Measurements from ENCODE around the gene GCC1. TPM values are rescaled to one million over a fixed set of nuclear protein-coding genes. Genes with fewer than 3 reads are reported as not detected.
"Not testable (repeated sequence)": the region's sequence is repeated elsewhere in the genome, so short reads cannot be mapped to it uniquely, and the experiment has no call there.

GCC1 gene
- polyA plus RNA-seq, 6 donors from 2014 or later, result 9.3 to 25.3 (median 15.9) TPM

DNA sequence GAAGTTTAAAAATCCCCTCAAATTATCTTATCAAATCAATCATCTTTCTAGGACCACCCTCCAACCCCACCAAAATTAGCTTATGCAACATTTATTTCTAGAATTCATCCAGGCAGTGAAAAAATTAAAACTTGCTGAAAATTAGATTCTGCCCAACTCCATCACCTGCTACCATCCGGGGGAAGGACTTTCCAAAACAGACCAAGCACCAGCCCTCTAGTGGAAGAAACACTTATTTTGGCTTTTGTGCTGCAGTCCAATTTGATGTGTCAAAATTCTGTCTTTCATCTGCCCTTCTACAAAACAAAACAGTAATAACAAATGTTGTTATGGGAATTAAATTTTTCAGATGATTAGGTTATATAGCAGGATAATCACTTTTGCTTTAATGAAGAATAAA is 35.1 kb downstream of the GCC1 start:
- ATAC-seq (ENCODE audit: low read depth in 2 of 2) (no peak), DNase-seq (no peak)
- peak overlapping the region in 1 of 6 donors; percentile 10 for H3K27ac Mint-ChIP-seq
- H3K36me3 Mint-ChIP-seq, result peaks cover 4 to 10% of the 10 kb centered on the region in 2 donors
- no peaks in the 10 kb centered on the region for H3K4me1 Mint-ChIP-seq
- no peak overlapping the region for H3K4me3 Mint-ChIP-seq
- H3K27me3 Mint-ChIP-seq, result peaks cover 27 to 31% (median 30%) of the 10 kb centered on the region in 3 donors
- peaks cover 6 to 21% (median 10%) of the 10 kb centered on the region in 7 donors for H3K9me3 Mint-ChIP-seq

DNA sequence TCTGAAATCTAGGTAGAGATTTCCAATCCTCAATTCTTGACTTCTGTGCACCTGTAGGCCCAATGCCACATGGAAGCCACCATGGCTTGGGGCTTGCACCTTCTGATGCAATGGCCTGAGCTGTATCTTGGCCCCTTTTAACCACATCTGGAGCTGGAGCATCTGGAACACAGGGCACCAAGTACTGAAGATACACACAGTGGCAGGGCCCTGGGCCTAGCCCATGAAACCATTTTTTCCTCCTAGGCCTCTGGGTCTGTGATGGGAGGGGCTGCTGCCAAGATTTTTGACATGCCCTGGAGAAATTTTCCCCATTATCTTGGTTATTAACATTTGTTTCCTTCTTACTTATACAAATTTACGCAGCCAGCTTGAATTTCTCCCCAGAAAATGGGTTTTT is 39.1 kb downstream of the GCC1 start:
- Mint-ChIP-seq H3K36me3 (peaks cover 4 to 10% of the 10 kb centered on the region in 2 donors), H3K4me3 (no peak overlapping the region), H3K4me1 (no peaks in the 10 kb centered on the region), H3K27me3 (peaks cover 21 to 36% (median 26%) of the 10 kb centered on the region in 3 donors), H3K27ac (no peak overlapping the region), H3K9me3 (peaks cover 6 to 30% (median 12%) of the 10 kb centered on the region in 7 donors)
- ATAC-seq (ENCODE audit: low read depth in 2 of 2) (no peak), DNase-seq (no peak)

DNA sequence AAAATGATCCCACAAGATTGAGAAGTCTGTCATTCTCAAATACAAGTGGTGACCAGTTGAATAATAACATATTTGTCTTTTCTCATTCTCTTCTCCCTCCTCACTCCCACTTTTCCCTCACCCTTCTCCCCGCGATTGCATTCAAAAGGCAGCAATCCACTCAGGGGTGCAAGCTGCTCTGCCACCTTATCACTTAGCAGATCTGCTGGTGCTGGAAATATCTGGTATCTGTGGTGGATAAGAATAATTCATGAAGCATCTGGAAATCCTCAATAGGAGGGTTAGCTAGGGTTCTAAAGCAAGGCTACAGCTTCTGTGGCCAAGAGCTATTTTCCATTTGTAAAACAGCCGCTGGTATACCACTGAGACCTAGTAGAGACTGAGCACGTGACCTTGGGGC is 43.8 kb downstream of the GCC1 start:
- peaks cover under 1 to 21% (median 12%) of the 10 kb centered on the region in 7 donors for H3K9me3 Mint-ChIP-seq
- no peak overlapping the region for H3K27ac Mint-ChIP-seq
- ATAC-seq (ENCODE audit: low read depth in 2 of 2) (no peak), DNase-seq (no peak)
- H3K27me3 Mint-ChIP-seq, result peaks cover 22 to 55% (median 41%) of the 10 kb centered on the region in 3 donors
- peaks cover 3 to 4% of the 10 kb centered on the region in 2 donors for H3K36me3 Mint-ChIP-seq
- peaks cover 0 to 4% (median 4%) of the 10 kb centered on the region in 3 donors for H3K4me1 Mint-ChIP-seq
- no peak overlapping the region for H3K4me3 Mint-ChIP-seq

DNA sequence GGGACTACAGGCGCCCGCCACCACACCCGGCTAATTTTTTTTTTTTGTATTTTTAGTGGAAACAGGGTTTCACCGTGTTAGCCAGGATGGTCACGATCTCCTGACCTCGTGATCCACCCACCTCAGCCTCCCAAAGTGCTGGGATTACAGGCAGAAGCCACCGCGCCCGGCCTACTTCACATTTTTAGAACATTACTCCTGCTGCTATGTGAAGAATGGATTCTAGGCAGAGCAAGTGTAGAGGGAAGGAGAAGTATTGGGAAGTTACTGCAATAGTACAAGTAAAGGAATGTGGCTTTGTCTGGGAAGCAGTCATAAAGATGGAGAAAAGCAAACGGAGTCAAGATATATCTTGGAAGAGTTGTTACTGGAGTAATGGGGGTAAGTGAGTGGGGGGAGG is 44.9 kb downstream of the GCC1 start:
- H3K27ac Mint-ChIP-seq; H3K4me3 Mint-ChIP-seq; DNase-seq; H3K36me3 Mint-ChIP-seq; H3K4me1 Mint-ChIP-seq; ATAC-seq (ENCODE audit: low read depth in 2 of 2): not testable (repeated sequence)
- Mint-ChIP-seq H3K9me3 (peaks cover 0 to 11% (median 6%) of the 10 kb centered on the region in 7 donors), H3K27me3 (peaks cover 32 to 57% (median 49%) of the 10 kb centered on the region in 3 donors)

GRCh38 chr7:127539116-127539515 is 46.3 kb downstream of the GCC1 start:
- H3K36me3 Mint-ChIP-seq, result no peaks in the 10 kb centered on the region
- peaks cover 40 to 69% (median 58%) of the 10 kb centered on the region in 3 donors for H3K27me3 Mint-ChIP-seq

DNA sequence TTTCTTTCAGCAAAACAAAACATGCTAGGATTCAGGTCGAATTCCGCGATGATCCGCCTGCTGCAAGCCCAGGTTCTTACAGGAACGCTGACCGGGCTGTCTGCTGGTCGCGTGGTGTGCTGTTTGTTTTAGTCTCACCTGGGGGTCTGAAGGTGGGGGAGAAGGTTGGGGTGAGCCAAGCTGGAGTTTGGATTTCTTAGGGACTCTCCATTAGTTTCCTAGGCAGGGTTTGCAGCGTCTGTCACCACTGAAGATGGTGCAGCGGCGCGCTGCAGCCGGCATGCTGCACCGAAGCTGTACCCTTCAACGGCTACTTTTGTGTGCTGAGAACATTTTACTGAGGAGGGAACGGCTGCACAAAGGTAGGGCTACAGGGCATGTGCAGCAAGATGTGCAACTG is 48.7 kb downstream of the GCC1 start:
- no peak overlapping the region for H3K27ac Mint-ChIP-seq
- H3K36me3 Mint-ChIP-seq, result peaks cover 0 to 7% of the 10 kb centered on the region in 2 donors
- peaks cover 4 to 5% (median 4%) of the 10 kb centered on the region in 3 donors for H3K4me1 Mint-ChIP-seq
- ATAC-seq (ENCODE audit: low read depth in 2 of 2) (no peak), DNase-seq (no peak)
- H3K9me3 Mint-ChIP-seq, result peaks cover 0 to 7% (median 2%) of the 10 kb centered on the region in 7 donors
- H3K27me3 Mint-ChIP-seq, result peaks cover 51 to 73% (median 65%) of the 10 kb centered on the region in 3 donors
- H3K4me3 Mint-ChIP-seq, result no peak overlapping the region

More at GRCh38 chr7:127539116-127539515, 46.3 kb downstream of the GCC1 start:
- Mint-ChIP-seq H3K4me1 (peaks cover 0 to 5% (median 4%) of the 10 kb centered on the region in 3 donors), H3K4me3 (no peak overlapping the region), H3K9me3 (peaks cover 0 to 7% (median 0%) of the 10 kb centered on the region in 7 donors), H3K27ac (no peak overlapping the region)
- ATAC-seq (ENCODE audit: low read depth in 2 of 2) (no peak), DNase-seq (no peak)

GRCh38 chr7:127536394-127536691 is 49.1 kb downstream of the GCC1 start:
- no peak overlapping the region for H3K4me3 Mint-ChIP-seq
- peaks cover 0 to 7% (median 2%) of the 10 kb centered on the region in 7 donors for H3K9me3 Mint-ChIP-seq
- no peak for DNase-seq
- peaks cover 48 to 69% (median 65%) of the 10 kb centered on the region in 3 donors for H3K27me3 Mint-ChIP-seq
- peaks cover 4 to 5% (median 4%) of the 10 kb centered on the region in 3 donors for H3K4me1 Mint-ChIP-seq
- ATAC-seq (ENCODE audit: low read depth in 2 of 2), result no peak
- no peak overlapping the region for H3K27ac Mint-ChIP-seq
- H3K36me3 Mint-ChIP-seq, result peaks cover 0 to 8% of the 10 kb centered on the region in 2 donors

DNA sequence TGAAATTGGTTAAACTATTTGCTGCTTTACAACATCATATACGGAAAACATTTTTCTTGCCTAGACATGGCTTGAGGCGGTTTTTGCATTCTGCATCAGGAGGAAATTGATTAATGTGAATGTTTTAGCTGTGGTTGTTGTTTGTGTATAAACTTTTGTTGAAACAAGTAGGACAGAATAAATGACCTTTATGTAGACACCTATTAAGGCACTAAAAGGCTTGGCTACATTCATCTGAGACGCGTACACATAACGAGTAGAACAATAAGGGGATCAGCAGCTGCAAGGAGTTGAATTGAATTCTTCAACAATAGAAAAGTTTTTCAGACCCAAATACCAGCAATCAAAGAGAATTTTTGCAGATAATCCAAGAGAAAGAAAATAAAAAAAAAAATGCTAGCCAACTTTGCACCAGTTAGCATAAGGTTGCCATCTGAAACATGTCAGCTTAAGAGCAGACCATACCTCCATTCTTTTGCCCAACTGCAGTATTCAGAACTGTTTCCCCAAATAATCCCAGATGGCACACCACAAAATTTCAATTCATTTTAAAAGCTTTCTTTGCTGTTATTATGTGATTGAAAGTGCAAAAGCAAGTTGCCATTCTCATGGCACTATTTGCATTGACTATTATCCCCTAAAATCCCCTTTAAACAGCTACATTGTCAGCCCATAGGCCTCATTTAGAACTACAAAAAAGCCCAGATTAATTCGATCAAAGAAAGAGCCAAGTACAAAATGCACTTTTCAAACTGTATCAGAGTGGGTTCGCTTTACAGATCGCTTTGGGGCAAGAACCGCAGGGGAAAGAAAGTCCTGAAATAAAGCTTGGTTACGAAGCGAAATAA is 49.6 kb downstream of the GCC1 start:
- Mint-ChIP-seq H3K36me3 (peaks cover 0 to 8% of the 10 kb centered on the region in 2 donors), H3K4me3 (no peak overlapping the region), H3K4me1 (peaks cover 4 to 5% (median 4%) of the 10 kb centered on the region in 3 donors), H3K27ac (no peak overlapping the region), H3K9me3 (peaks cover 0 to 7% (median 3%) of the 10 kb centered on the region in 7 donors), H3K27me3 (peaks cover 46 to 66% (median 61%) of the 10 kb centered on the region in 3 donors)
- DNase-seq, result no peak
- no peak for ATAC-seq (ENCODE audit: low read depth in 2 of 2)

DNA sequence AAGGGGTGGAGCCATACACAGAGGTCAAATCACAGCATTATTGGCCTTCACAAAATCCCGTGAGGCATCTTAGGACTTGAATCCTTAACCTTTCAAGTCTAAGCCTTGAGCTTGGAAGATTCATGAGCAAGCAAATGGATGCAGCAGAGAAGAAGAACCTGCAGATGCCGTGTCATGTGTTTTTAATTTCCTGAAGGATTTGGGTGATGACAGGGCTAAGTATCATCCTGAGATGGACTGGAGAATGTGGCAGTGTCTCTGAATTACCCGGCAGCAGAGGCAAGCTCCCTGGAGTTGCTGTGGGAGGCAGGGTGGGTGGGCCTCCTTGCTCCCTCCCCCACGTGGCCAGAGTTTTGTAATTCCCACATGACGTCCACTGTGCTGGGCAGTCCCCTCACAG is 50.8 kb downstream of the GCC1 start:
- peaks cover 0 to 8% of the 10 kb centered on the region in 2 donors for H3K36me3 Mint-ChIP-seq
- ATAC-seq (ENCODE audit: low read depth in 2 of 2) (no peak), DNase-seq (no peak)
- H3K27me3 Mint-ChIP-seq, result peaks cover 46 to 66% (median 50%) of the 10 kb centered on the region in 3 donors
- peaks cover 4 to 5% (median 4%) of the 10 kb centered on the region in 3 donors for H3K4me1 Mint-ChIP-seq
- no peak overlapping the region for H3K4me3 Mint-ChIP-seq
- peaks cover 2 to 8% (median 7%) of the 10 kb centered on the region in 7 donors for H3K9me3 Mint-ChIP-seq
- H3K27ac Mint-ChIP-seq, result no peak overlapping the region

GRCh38 chr7:127532736-127533135 is 52.7 kb downstream of the GCC1 start:
- Mint-ChIP-seq H3K4me1 (peaks cover 4 to 5% (median 4%) of the 10 kb centered on the region in 3 donors), H3K27ac (peak overlapping the region in 1 of 6 donors; percentile 88), H3K36me3 (peaks cover 0 to 15% of the 10 kb centered on the region in 2 donors), H3K27me3 (peaks cover 40 to 74% (median 44%) of the 10 kb centered on the region in 3 donors), H3K4me3 (no peak overlapping the region), H3K9me3 (peaks cover 8 to 25% (median 14%) of the 10 kb centered on the region in 7 donors)
- no peak for ATAC-seq (ENCODE audit: low read depth in 2 of 2)
- no peak for DNase-seq

GRCh38 chr7:127532151-127532550 is 53.2 kb downstream of the GCC1 start:
- ATAC-seq (ENCODE audit: low read depth in 2 of 2) (no peak), DNase-seq (no peak)
- H3K27ac Mint-ChIP-seq, result no peak overlapping the region
- H3K9me3 Mint-ChIP-seq, result peaks cover 8 to 25% (median 14%) of the 10 kb centered on the region in 7 donors
- peaks cover 40 to 74% (median 41%) of the 10 kb centered on the region in 3 donors for H3K27me3 Mint-ChIP-seq
- H3K4me3 Mint-ChIP-seq, result no peak overlapping the region
- peaks cover 4 to 5% (median 4%) of the 10 kb centered on the region in 3 donors for H3K4me1 Mint-ChIP-seq
- H3K36me3 Mint-ChIP-seq, result peaks cover 0 to 15% of the 10 kb centered on the region in 2 donors

Data from naive B cell (primary cell).